Sigmoid colon (tissue), 7 donors: ENCODE measurements around the gene ROR1. TPM values are rescaled to one million over a fixed set of nuclear protein-coding genes. Genes with fewer than 3 reads are reported as not detected.
A peak's percentile ranks its signal among the peaks of the same experiment; 100 is the strongest.

Experiments used
- DNase-seq: peaks from one replicate; pipeline ENCODE4 v3.0.0-alpha.2; 2019
- H3K27ac ChIP-seq, 4 donors: fragments of 200-600 bp; sonication (generic); one replicate each; pipeline ENCODE4 v1.5.1; 2016 to 2019; ENCODE audit warnings: mild to moderate bottlenecking in 1 of 4
- H3K27me3 ChIP-seq, 3 donors: fragments of 200-600 bp; sonication (generic); one replicate each; pipeline ENCODE4 v1.5.1; 2019; ENCODE audit warnings: mild to moderate bottlenecking in 1 of 3
- H3K36me3 ChIP-seq, 4 donors: fragments of 200-600 bp; sonication (generic); one replicate each; pipeline ENCODE4 v1.5.1; 2016 to 2019
- H3K4me1 ChIP-seq, 4 donors: fragments of 200-600 bp; sonication (generic); one replicate each; pipeline ENCODE4 v1.5.1; 2017 to 2019
- H3K4me3 ChIP-seq, 4 donors: fragments of 200-600 bp; sonication (generic); one replicate each; pipeline ENCODE4 v1.5.1; 2017 to 2019; ENCODE audit warnings: mild to moderate bottlenecking in 2 of 4, moderate library complexity in 1 of 4
- H3K9me3 ChIP-seq, 4 donors: fragments of 200-600 bp in 3 of 4; sonication (generic) in 3 of 4; one replicate each; pipeline versions ENCODE4 v1.5.1 to v1.6.1; 2013 to 2019
- CTCF ChIP-seq, 4 experiments: fragments of 450-650 bp in 3 of 4; fragments of 200-600 bp in 1 of 4; IDR thresholded peaks; one replicate each; pipeline ENCODE4 v1.5.1; 2016 to 2019; ENCODE audit warnings: antibody characterized with exemption in 4 of 4, mild to moderate bottlenecking in 3 of 4, moderate library complexity in 2 of 4
- EP300 ChIP-seq, 4 donors: sonication (generic); formaldehyde crosslinking; IDR thresholded peaks; one replicate each; pipeline ENCODE4 v1.6.1; 2017; ENCODE audit warnings: antibody characterized with exemption in 4 of 4
- POLR2A ChIP-seq, 2 donors: fragments of 450-650 bp; IDR thresholded peaks; one replicate each; pipeline ENCODE4 v1.6.1; 2016; ENCODE audit warnings: antibody characterized with exemption in 2 of 2, mild to moderate bottlenecking in 2 of 2, moderate library complexity in 2 of 2
- POLR2AphosphoS5 ChIP-seq, 4 donors: sonication (generic); formaldehyde crosslinking; IDR thresholded peaks; one replicate each; pipeline ENCODE4 v1.6.1; 2017; ENCODE audit warnings: antibody characterized with exemption in 4 of 4
- WGBS, 2 donors: extraction: QIAGEN DNeasy Blood & Tissue Kit; methylation state at CpG; one replicate each; pipeline ENCODE4 v1.1.7; 2013; 5-methylcytosine and 5-hydroxymethylcytosine counted together
- intact Hi-C: fragments of 100-400 bp; cut with DNase I; formaldehyde crosslinking; loops from one replicate; pipeline ENCODE4 v1.15.1; 2023
- polyA plus RNA-seq, 3 donors: library from polyadenylated mRNA; stranded (reverse); fragments of 200-250 nt; gene quantifications; one replicate each; pipeline ENCODE4 v1.2.3, GENCODE V29; 2013
- total RNA-seq, 4 donors: library from RNA; depleted of rRNA; stranded (reverse); fragments of >200 nt; gene quantifications; one replicate each; pipeline ENCODE4 v1.1.0, GENCODE V29; 2016
- donor health status: healthy with polysubstance abuse.
- donor health status: Bipolar disorder and iron deficiency.
- donor health status: healthy.

Gene ROR1
- total and polyA plus RNA-seq, 7 donors = under 0.01 to 37.1 (median 27.3) TPM

GRCh38 chr1:63827411-63828321 lies 53.8 kb downstream of the ROR1 start:
- no peaks in the 10 kb centered on the region for H3K9me3 ChIP-seq
- H3K27ac ChIP-seq = peak overlapping the region in 3 of 4 donors; percentile 38 to 75 (median 64)
- DNase-seq = no peak
- no peak overlapping the region for H3K4me3 ChIP-seq
- intact Hi-C loops = loop anchor here (5.0 kb wide), 1 partner anchor 45 kb away; no protein-coding TSS in a partner anchor
- WGBS, 2 donors = 76 to 81% methylated on average over 5 of the region's 5 CpGs
- no peaks in the 10 kb centered on the region for H3K36me3 ChIP-seq
- H3K27me3 ChIP-seq = no peaks in the 10 kb centered on the region
- TF ChIP-seq EP300 (IDR thresholded peaks at IDR 0.05) (no peak), POLR2AphosphoS5 (IDR thresholded peaks at IDR 0.05) (peak in 1 of 4 donors; percentile 49), POLR2A (IDR thresholded peaks at IDR 0.05) (no peak), CTCF (IDR thresholded peaks at IDR 0.05) (no peak)
- peaks cover 0 to 61% (median 53%) of the 10 kb centered on the region in 4 donors for H3K4me1 ChIP-seq

- TF ChIP-seq CTCF (IDR thresholded peaks at IDR 0.05) (no peak), EP300 (IDR thresholded peaks at IDR 0.05) (no peak), POLR2A (IDR thresholded peaks at IDR 0.05) (no peak)
- intact Hi-C loops = loop anchor here (5.0 kb wide), 1 partner anchor 44 kb away; no protein-coding TSS in a partner anchor
- H3K27ac ChIP-seq = peak overlapping the region in 3 of 4 donors; percentile 66 to 75 (median 72)
- H3K9me3 ChIP-seq = no peaks in the 10 kb centered on the region
- no peaks in the 10 kb centered on the region for H3K27me3 ChIP-seq
- WGBS, 2 donors = 50 to 100% methylated on average over 1 of the region's 1 CpG
- peaks cover 0 to 69% (median 61%) of the 10 kb centered on the region in 4 donors for H3K4me1 ChIP-seq
- H3K36me3 ChIP-seq = no peaks in the 10 kb centered on the region
- no peak overlapping the region for H3K4me3 ChIP-seq
- DNase-seq = no peak
These were observed 54.7 kb downstream of the ROR1 start for GRCh38 chr1:63828322-63829044.

GRCh38 chr1:63829349-63830327 lies 55.8 kb downstream of the ROR1 start:
- intact Hi-C loops = loop anchor here (5.0 kb wide), 1 partner anchor 43 kb away; no protein-coding TSS in a partner anchor
- Histone ChIP-seq H3K27me3 (no peaks in the 10 kb centered on the region), H3K4me3 (no peak overlapping the region), H3K36me3 (no peaks in the 10 kb centered on the region), H3K4me1 (peaks cover 0 to 80% (median 66%) of the 10 kb centered on the region in 4 donors), H3K9me3 (no peaks in the 10 kb centered on the region), H3K27ac (peak overlapping the region in 3 of 4 donors; percentile 66 to 75 (median 72))
- DNase-seq = no peak
- TF ChIP-seq POLR2AphosphoS5 (IDR thresholded peaks at IDR 0.05) (peak in 1 of 4 donors; percentile 21), CTCF (IDR thresholded peaks at IDR 0.05) (no peak)
- 64 to 76% methylated on average over 11 of the region's 11 CpGs for WGBS, 2 donors

- Histone ChIP-seq H3K4me1 (peaks cover 0 to 84% (median 69%) of the 10 kb centered on the region in 4 donors), H3K9me3 (no peaks in the 10 kb centered on the region), H3K4me3 (no peak overlapping the region), H3K27me3 (no peaks in the 10 kb centered on the region), H3K27ac (peak overlapping the region in 2 of 4 donors; percentile 72 to 75), H3K36me3 (no peaks in the 10 kb centered on the region)
- no peak for DNase-seq
- no peak for TF ChIP-seq EP300 (IDR thresholded peaks at IDR 0.05)
- TF ChIP-seq POLR2A (IDR thresholded peaks at IDR 0.05) = no peak
- no peak for TF ChIP-seq CTCF (IDR thresholded peaks at IDR 0.05)
- no peak for TF ChIP-seq POLR2AphosphoS5 (IDR thresholded peaks at IDR 0.05)
- WGBS, 2 donors = 92 to 95% methylated on average over 1 of the region's 1 CpG
- intact Hi-C loops = no loop called here
These were observed 57.6 kb downstream of the ROR1 start for GRCh38 chr1:63831409-63831808.
